GM21576 (cell line): ENCODE data around the gene KDM4B.

Source experiments
- ATAC-seq: cut with Tn5 transposase; IDR thresholded peaks from one replicate; pipeline ENCODE4 v1.9.1; 2021; ENCODE audit warnings: mild to moderate bottlenecking, moderate library complexity; ENCODE audit not compliant: unreplicated experiment

The KDM4B gene

DNA sequence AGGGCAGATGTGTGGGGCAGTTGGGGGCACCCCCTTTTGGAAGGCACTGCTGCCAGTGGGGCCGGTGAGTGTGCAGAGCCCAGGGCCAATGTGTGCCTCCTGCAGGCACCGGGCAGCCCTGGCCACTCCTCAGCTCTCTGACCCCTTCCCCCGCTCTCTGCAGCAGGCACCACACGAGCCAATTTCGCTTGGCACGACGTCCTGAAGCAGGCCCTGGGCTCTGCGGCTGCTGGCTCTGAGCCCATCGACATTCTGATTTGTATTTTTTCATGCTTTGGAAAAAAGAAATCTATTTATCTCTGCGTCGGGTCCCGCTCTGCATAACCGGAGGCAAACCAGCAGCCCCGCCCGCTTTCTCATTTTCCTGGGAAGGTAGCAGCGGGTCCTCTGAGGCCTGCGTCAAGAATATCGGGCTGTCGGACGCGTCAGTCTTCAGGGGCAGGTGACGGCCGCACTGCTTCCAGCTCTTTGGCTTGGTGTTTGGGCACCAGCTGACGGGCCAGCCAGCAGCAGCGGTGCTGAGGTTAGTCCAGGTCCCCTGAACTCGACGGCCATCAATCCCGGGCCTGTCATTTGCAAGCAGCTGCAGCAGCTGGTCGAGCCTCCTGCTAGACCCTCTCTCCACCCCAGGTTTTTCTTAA, 134.3 kb downstream of the KDM4B start:
- no peak for ATAC-seq

- no peak for ATAC-seq
These were observed 135.0 kb downstream of the KDM4B start for GRCh38 chr19:5103812-5104410.

DNA sequence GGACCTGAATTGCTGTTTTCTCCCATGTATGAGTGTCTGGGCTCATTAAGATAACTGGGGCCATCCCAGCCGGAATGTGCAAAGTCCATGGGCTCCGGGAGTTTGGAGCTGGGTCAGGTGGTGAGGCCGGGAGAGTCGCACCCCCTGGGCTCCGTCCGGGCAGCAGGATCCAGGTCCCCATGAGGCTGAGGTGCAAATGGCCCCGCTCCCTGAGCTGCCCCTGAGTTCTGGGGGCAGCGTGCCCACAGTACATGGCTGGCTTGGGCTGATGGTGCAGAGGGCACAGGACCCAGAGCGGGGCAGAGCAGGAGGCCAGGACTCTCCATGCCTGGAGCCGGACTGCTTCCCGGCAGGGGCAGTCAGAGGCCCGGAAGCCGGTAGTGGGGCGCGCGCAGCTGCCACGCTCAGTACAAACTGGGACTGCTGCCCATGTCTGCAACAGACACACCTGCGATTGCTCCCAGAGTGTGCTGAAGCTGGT, 136.0 kb downstream of the KDM4B start:
- ATAC-seq: no peak

GRCh38 chr19:5106191-5106726, 137.3 kb downstream of the KDM4B start:
- ATAC-seq: no peak

GRCh38 chr19:5106971-5107370, 138.1 kb downstream of the KDM4B start:
- ATAC-seq: no peak

- no peak for ATAC-seq
These were observed 138.7 kb downstream of the KDM4B start for GRCh38 chr19:5107432-5108122.

DNA sequence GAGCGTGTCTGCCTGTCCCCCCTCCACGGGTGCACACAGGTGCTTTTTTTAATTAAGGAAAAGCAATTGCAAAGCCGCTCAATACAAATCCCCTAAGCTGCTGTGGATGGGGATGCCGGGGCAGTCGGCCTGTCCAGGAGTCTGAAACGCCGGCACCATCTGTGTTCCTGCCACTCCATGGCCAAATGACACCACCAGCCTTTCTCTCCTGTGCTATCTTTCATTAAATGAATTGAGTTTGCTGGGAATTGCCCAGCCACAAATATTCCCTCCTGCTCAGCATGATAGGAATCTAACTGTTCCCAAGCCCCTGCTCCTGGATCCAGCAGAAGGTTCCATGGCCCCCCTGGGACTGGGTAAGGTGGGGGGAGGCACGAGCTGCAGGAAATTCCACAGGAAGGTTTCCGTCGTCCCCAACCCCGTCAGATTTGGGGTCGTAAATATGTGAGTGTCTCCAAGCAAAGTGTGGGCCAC, 139.2 kb downstream of the KDM4B start:
- no peak for ATAC-seq

DNA sequence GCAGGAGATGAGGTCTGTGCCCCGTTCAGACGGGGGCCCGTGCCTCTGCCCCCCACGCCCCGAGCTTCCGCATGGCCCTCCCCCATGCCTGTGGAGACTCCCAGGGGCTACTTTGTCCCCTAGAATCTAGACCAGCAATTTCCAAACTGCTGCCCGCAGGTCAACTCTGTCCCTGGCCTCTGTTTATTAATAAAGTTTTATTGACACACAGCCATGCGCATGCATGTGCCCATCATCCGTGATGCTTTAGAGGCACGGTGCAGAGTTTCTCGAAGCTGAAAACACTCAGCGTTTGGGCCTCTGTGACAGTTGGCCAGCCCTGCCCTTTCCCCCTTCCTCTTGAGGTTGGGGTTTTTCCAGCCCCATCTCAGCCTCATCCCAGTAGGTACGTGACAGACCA, 140.0 kb downstream of the KDM4B start:
- no peak for ATAC-seq

DNA sequence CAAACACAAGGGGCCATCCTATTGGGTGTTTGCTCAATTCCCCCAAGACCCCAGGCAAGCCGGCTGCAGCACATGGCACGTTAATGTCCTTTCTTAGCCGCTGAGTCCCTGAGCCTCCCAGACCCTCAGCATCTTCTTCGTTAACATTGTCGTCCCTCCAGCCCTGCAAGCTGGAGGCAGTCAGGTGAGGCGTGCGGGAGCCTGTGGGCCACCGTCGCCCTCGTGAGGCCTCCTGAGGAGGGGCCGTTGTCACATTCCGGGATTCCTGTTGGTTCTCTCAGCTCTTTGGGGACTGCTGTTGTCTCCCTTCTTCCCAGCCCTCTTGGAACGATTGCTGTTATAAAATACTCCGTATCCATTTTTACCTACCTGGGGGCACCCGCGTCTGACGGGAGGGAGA, 140.6 kb downstream of the KDM4B start:
- ATAC-seq: no peak

DNA sequence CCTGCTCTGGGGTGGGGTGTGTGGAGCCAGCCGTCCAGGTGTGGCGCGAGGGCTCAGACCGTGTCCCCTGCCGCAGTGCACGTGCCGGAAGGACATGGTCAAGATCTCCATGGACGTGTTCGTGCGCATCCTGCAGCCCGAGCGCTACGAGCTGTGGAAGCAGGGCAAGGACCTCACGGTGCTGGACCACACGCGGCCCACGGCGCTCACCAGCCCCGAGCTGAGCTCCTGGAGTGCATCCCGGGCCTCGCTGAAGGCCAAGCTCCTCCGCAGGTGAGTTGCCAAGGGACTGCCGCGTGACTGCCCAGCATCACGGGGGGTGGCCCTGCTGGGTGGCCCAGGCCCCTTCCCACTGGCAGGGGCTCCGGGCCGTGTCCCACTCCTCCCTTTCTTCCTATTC, 141.6 kb downstream of the KDM4B start:
- no peak for ATAC-seq

GRCh38 chr19:5111051-5111450, 142.1 kb downstream of the KDM4B start:
- no peak for ATAC-seq

DNA sequence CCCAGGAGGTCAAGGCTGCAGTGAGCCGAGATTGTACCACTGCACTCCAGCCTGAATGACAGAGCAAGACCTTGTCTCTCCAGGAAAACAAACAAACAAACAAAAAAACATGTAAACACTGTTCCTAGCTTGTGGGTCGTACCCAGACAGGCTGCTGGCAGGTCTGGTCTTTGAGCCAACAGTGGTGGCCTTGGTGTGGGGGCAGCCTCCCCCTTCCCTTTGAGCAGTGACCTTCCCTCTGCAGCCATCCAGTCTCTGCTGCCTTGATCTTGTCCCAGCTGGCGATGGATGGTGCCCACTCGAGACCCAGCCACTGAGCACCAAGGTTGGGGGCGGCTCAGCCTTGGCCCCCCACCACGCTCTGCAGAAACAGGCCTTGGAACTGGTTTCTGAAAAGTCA, 143.3 kb downstream of the KDM4B start:
- no peak for ATAC-seq

DNA sequence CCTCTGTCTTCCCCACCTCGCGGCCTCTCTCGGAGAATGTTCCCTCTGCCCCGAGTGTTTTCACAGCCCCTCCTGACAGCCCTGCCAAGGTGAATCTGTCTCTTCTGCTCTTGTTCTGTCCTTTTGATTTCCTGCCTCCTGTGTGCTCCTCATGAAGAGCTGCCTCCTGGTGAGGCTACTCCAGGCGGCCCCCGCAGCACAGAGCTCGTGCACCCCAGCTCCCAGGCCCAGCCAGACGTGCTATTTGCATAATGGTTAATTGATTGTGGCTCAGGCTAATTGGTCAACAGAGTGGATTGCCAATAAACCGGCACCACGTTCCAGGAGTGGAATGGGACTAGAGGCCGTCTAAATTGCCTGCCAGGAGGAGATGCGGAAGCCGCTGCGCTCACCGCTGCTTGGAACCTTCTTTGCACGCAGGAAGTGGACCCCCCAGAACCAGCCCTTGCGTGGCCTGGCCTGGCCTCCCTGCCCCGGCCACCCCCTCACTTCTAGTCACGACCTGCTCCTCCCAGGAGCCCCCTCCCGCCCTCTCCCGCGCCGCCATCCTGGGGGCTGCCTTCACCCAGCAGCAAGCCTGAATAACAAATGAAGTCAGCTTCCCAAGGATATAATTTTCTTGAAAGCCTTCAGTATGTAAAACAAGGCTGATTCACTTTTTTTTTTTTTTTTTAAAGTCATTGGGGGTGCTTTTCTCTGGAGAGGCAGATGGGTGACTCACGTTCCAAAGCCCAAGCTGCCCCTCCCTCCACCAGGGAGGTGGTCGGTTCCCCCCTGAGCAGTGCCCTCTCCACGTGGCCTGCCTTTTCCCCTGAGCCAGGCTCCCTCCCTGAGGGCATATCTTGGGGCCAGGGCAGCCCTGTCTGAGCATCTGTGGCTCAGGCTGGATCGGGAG, 144.0 kb downstream of the KDM4B start:
- no peak for ATAC-seq

DNA sequence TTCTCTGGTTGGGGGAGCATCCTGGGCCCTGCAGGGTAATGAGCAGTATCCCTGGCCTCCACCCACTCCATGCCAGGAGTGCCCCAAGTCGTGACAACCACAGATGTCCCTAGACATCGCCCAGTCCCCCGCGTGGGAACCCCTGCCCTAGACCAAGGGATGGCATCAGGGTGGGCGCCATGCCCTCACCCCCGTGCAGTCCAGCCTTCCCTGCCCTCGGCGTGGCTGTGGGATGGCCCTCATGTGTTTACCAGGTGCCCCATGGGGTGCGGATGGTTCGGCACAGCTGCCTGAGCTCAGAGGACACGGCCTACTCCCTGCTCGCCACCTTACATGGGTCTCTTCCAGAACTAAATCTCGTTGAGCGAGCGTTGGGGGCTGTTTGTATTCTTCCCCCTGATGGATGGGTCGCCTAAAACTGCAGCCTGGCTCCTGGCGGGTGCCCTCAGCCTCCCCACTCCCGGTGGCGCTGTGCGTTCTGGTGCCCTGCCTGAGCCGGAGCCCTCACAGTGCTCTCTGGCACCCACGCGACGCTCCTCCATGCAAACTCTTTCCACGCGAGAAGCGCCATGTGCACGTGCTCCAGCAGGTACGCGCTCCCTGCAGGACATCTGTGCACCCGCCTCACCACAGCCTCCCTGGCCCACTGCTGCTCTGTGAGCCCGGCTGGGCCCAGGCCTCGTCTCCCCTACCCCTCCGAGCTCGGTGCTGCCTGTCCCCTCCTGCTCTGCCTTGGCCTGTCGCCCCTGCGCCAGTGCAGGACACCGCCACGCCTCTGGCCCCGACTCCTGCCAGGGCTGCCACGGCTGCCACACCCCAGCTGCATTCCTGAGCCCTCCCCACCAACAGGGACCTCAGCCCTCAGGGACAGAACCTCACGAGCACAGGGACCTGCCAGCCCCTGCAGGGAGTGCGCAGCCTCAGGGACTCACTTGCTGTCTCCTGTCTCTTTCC, 145.0 kb downstream of the KDM4B start:
- ATAC-seq: no peak

GRCh38 chr19:5114727-5115126, 145.8 kb downstream of the KDM4B start:
- no peak for ATAC-seq

GRCh38 chr19:5115351-5115750, 146.4 kb downstream of the KDM4B start:
- ATAC-seq: no peak

DNA sequence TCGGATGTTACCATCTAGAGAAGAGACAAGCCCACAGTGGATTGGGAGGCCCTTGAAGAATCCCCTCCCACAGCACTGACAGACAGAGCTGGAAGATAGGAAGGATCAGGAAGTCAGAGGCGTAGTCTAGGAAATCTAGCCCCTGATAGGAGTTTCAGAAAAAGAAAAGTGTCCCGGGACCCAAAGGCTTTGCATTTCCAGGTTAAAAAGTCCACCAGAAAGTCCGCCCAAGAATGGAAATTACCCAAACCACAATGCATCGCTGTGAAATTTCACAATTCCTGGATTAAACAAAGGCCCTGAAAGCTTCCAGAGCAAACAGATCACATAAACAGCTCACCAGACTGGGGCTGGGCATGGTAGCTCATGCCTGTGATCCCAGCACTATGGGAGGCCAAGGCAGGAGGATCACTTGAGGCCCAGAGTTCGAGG, 146.9 kb downstream of the KDM4B start:
- no peak for ATAC-seq

GRCh38 chr19:5116292-5116691, 147.4 kb downstream of the KDM4B start:
- no peak for ATAC-seq

DNA sequence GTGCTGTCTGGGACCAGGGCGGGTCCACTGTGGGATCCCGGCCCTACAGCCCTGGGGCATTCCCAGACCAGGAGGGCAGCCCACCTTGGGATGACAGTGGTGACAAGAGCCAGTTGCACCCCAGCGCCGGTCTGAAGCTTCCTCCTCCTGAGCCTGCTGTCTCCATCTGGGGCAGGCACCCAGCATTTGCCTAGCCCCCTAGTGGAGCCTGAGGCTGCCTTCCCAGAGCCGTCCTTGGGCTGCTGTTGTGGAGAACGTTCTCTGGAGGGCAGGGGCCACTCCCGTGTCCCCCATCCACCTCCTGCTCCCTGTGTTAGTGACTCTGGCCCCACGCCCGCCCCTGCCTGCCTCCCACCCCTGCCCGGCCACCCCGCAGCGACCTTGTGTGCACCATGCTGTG, 148.5 kb downstream of the KDM4B start:
- no peak for ATAC-seq

- ATAC-seq: no peak
These were observed 149.1 kb downstream of the KDM4B start for GRCh38 chr19:5118026-5118425.
